ENCODE measurements around the gene IGFN1. TPM values are rescaled to one million over a fixed set of nuclear protein-coding genes. Genes with fewer than 3 reads are reported as not detected.

Gene IGFN1
- total and polyA plus RNA-seq, 9 of the 15 experiments (the other 6 are each of a cell fraction or from before 2014, with no cell fraction given) = 0.04 TPM; not detected in 8

DNA sequence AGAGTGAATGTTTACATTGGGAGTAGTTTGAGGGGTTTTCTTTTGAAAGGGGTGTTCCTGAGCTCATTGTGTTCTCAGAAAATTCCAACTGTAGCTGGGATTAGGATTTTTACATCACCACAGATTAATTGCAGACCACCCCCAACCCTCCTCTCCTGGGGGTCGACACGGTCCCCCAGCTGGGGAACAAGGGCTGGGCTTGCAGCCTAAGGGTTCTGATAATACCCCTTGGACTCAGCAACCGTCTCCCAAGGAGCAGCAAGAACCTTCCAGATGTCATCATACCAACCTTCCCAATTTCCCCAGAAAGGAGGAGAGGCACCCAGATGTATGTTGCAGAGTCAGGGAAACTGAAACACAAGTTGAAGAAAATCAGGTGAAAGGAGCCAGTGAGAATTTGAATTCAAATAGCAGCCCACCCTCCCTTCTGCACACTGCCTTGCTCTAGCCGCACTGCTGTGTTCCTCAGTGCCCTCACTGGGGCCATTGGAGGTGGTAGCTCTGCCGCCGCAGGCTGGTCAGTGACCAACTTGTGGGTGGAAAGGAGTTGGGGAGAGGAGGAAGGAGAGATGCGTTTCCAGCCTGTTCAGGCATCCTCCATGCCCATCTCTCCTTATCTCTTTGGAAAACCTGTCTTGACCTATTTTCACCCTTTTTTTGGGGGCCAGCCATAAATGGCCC, 14.7 kb upstream of the IGFN1 start (continued):
- TF ChIP-seq, protein P1, sequence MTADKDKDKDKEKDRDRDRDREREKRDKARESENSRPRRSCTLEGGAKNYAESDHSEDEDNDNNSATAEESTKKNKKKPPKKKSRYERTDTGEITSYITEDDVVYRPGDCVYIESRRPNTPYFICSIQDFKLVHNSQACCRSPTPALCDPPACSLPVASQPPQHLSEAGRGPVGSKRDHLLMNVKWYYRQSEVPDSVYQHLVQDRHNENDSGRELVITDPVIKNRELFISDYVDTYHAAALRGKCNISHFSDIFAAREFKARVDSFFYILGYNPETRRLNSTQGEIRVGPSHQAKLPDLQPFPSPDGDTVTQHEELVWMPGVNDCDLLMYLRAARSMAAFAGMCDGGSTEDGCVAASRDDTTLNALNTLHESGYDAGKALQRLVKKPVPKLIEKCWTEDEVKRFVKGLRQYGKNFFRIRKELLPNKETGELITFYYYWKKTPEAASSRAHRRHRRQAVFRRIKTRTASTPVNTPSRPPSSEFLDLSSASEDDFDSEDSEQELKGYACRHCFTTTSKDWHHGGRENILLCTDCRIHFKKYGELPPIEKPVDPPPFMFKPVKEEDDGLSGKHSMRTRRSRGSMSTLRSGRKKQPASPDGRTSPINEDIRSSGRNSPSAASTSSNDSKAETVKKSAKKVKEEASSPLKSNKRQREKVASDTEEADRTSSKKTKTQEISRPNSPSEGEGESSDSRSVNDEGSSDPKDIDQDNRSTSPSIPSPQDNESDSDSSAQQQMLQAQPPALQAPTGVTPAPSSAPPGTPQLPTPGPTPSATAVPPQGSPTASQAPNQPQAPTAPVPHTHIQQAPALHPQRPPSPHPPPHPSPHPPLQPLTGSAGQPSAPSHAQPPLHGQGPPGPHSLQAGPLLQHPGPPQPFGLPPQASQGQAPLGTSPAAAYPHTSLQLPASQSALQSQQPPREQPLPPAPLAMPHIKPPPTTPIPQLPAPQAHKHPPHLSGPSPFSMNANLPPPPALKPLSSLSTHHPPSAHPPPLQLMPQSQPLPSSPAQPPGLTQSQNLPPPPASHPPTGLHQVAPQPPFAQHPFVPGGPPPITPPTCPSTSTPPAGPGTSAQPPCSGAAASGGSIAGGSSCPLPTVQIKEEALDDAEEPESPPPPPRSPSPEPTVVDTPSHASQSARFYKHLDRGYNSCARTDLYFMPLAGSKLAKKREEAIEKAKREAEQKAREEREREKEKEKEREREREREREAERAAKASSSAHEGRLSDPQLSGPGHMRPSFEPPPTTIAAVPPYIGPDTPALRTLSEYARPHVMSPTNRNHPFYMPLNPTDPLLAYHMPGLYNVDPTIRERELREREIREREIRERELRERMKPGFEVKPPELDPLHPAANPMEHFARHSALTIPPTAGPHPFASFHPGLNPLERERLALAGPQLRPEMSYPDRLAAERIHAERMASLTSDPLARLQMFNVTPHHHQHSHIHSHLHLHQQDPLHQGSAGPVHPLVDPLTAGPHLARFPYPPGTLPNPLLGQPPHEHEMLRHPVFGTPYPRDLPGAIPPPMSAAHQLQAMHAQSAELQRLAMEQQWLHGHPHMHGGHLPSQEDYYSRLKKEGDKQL (CRISPR knock-in tag; IDR thresholded peaks at IDR 0.05; ENCODE audit: borderline replicate concordance) = no peak
- no peak for TF ChIP-seq ZNF232 (CRISPR knock-in tag; IDR thresholded peaks at IDR 0.05)
- TF ChIP-seq ZNF3 (CRISPR knock-in tag; IDR thresholded peaks at IDR 0.05) = no peak

DNA sequence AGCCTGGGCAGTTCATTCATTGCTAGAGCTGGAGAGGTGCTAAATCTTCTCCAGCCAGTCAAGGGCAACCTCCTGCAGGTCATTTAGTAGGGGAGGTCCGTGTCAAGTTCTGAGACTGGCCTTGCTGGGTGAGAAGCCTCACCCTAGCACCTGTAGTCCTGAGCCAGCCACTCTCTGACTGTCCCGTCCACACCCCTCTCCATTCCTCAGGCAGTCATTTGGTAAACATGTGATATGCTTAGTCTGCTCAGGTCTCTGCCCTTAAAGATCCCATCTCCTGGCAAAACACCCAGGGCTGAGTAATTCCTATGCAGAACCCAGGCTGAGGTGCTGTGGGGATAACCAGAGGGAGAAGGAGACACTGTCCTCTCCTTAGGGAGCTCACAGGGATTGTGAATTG, 13.7 kb upstream of the IGFN1 start:
- Histone ChIP-seq H3K9me1 (ENCODE audit: control insufficient read depth, insufficient read depth, low read length) (no peaks in the 10 kb centered on the region), H3K9ac (ENCODE audit: insufficient read depth in 1 of 2, low read depth in 2 of 2, low read length in 2 of 2) (no peak overlapping the region), H3K4me3 (no peak overlapping the region), H3K27me3 (ENCODE audit: control insufficient read depth in 2 of 2, insufficient read depth in 2 of 2, low read length in 2 of 2) (peaks cover 21 to 32% of the 10 kb centered on the region in 2 experiments), H3K9me3 (replicated peaks; ENCODE audit: control insufficient read depth, insufficient read depth, low read depth, low read length) (peaks cover 3% of the 10 kb centered on the region; the same call in 1 of the 2 replicates), H3K4me1 (replicated peaks in 1 of 2; ENCODE audit: control insufficient read depth in 2 of 2, insufficient read depth in 2 of 2, low read length in 2 of 2) (no peaks in the 10 kb centered on the region), H4K20me1 (replicated peaks; ENCODE audit: control insufficient read depth, insufficient read depth, low read length) (no peaks in the 10 kb centered on the region), H3K79me2 (ENCODE audit: control insufficient read depth, insufficient read depth, low read length) (no peaks in the 10 kb centered on the region), H3K36me3 (ENCODE audit: control insufficient read depth, insufficient read depth, low read length) (no peaks in the 10 kb centered on the region), H2AFZ (ENCODE audit: low read depth, low read length) (no peak overlapping the region), H3K4me2 (ENCODE audit: insufficient read depth, low read length) (no peak overlapping the region), H3K27ac (ENCODE audit: extremely low read depth, low read depth, low read length) (no peak overlapping the region)
- DNase-seq (ENCODE audit: extremely low read depth in 1 of 4, low spot score in 3 of 4) (no peak), ATAC-seq (peak; percentile 25; the same call in 2 of the 3 replicates), FAIRE-seq (no peak)
- ChIA-PET POLR2A (interaction anchor here (0.9 to 2.0 kb wide), 2 partner anchors 14 to 26 kb away, joined by 3 to 6 read pairs; partner anchors contain the start of gene IGFN1), CTCF (ENCODE audit: low intra/inter-chr PET ratio) (no interaction called here)
- 9% methylated on average over 2 of the region's 2 CpGs for WGBS (ENCODE audit: insufficient coverage, low coverage, missing lambda C conversion rate)
- TF ChIP-seq FOSL1 (tag; conservative IDR thresholded peaks at IDR 0.05) (0 out of 2 replicates have a peak, but pooled peaks have one; percentile 23), GABPA (tag; conservative IDR thresholded peaks at IDR 0.05; ENCODE audit: low read depth) (no peak)
- no TSS peak for BruUV-seq (replicated peaks)
- in situ Hi-C loops (cut with MboI) = no loop called here
- intact Hi-C loops (cut with micrococcal nuclease) = no loop called here

Data from K562 (cell line).